MM.1S (cell line): ENCODE measurements around the gene CRY2.

Experiments used
- DNase-seq: peaks from one replicate; pipeline ENCODE4 v3.0.0-alpha.2; 2015
- H2AFZ ChIP-seq: fragments of 300-600 bp; sonication (generic); 2 replicates; pipeline ENCODE4 v1.6.0; 2016; ENCODE audit warnings: antibody characterized with exemption, low read length
- H3F3A ChIP-seq: fragments of 300-600 bp; sonication (generic); 2 replicates; pipeline ENCODE4 v1.6.1; 2016; ENCODE audit warnings: mild to moderate bottlenecking, antibody characterized with exemption, low read length, moderate library complexity, mixed read lengths; ENCODE audit not compliant: insufficient read depth
- H3K27ac ChIP-seq: fragments of 300-600 bp; sonication (generic); 2 replicates; pipeline ENCODE4 v1.5.1; 2016; ENCODE audit warnings: mild to moderate bottlenecking, low read length
- H3K27me3 ChIP-seq: fragments of 300-600 bp; sonication (generic); replicated peaks from 2 replicates; pipeline ENCODE4 v1.6.0; 2016; ENCODE audit warnings: low read length; ENCODE audit not compliant: insufficient read depth
- H3K36me3 ChIP-seq: fragments of 300-600 bp; sonication (generic); replicated peaks from 2 replicates; pipeline ENCODE4 v1.6.1; 2016; ENCODE audit warnings: mild to moderate bottlenecking, low read length, mixed read lengths; ENCODE audit not compliant: insufficient read depth
- H3K4me1 ChIP-seq: fragments of 300-600 bp; sonication (generic); 2 replicates; pipeline ENCODE4 v1.6.1; 2016; ENCODE audit warnings: low read length, mixed read lengths
- H3K4me2 ChIP-seq: fragments of 300-600 bp; sonication (generic); 2 replicates; pipeline ENCODE4 v1.6.0; 2016; ENCODE audit warnings: low read depth, low read length
- H3K4me3 ChIP-seq: fragments of 300-600 bp; sonication (generic); 2 replicates; pipeline ENCODE4 v1.5.1; 2016; ENCODE audit warnings: low read length, mixed read lengths
- H3K79me2 ChIP-seq: fragments of 300-600 bp; sonication (generic); 2 replicates; pipeline ENCODE4 v1.6.1; 2016; ENCODE audit warnings: mixed run types, low read length, mixed read lengths
- H3K9ac ChIP-seq: fragments of 300-600 bp; sonication (generic); 2 replicates; pipeline ENCODE4 v1.6.1; 2016; ENCODE audit warnings: low read length, mixed read lengths
- H3K9me2 ChIP-seq: fragments of 300-600 bp; sonication (generic); replicated peaks from 2 replicates; pipeline ENCODE4 v1.6.1; 2016; ENCODE audit warnings: mild to moderate bottlenecking, low read length, mixed read lengths; ENCODE audit not compliant: insufficient read depth
- H3K9me3 ChIP-seq: fragments of 300-600 bp; sonication (generic); replicated peaks from 2 replicates; pipeline ENCODE4 v1.6.1; 2016; ENCODE audit warnings: mild to moderate bottlenecking, low read length, mixed read lengths; ENCODE audit not compliant: insufficient read depth
- H4K20me1 ChIP-seq: fragments of 300-600 bp; sonication (generic); 2 replicates; pipeline ENCODE4 v1.6.1; 2016; ENCODE audit warnings: mild to moderate bottlenecking, low read length, moderate library complexity, mixed read lengths; ENCODE audit not compliant: insufficient read depth
- CTCF ChIP-seq: fragments of 300-600 bp; sonication (generic); IDR thresholded peaks from 2 replicates; pipeline ENCODE4 v1.5.1; 2016; ENCODE audit warnings: antibody characterized with exemption, low read length, mixed read lengths
- EZH2 ChIP-seq: fragments of 300-600 bp; sonication (generic); optimal IDR thresholded peaks from 2 replicates; pipeline ENCODE3; 2017; ENCODE audit warnings: low read depth, mild to moderate bottlenecking, antibody characterized with exemption, low read length, mixed read lengths
- EZH2phosphoT487 ChIP-seq: fragments of 300-600 bp; sonication (generic); IDR thresholded peaks from 2 replicates; pipeline ENCODE4 v1.6.1; 2018; ENCODE audit warnings: antibody characterized with exemption, low read length

Gene CRY2

DNA sequence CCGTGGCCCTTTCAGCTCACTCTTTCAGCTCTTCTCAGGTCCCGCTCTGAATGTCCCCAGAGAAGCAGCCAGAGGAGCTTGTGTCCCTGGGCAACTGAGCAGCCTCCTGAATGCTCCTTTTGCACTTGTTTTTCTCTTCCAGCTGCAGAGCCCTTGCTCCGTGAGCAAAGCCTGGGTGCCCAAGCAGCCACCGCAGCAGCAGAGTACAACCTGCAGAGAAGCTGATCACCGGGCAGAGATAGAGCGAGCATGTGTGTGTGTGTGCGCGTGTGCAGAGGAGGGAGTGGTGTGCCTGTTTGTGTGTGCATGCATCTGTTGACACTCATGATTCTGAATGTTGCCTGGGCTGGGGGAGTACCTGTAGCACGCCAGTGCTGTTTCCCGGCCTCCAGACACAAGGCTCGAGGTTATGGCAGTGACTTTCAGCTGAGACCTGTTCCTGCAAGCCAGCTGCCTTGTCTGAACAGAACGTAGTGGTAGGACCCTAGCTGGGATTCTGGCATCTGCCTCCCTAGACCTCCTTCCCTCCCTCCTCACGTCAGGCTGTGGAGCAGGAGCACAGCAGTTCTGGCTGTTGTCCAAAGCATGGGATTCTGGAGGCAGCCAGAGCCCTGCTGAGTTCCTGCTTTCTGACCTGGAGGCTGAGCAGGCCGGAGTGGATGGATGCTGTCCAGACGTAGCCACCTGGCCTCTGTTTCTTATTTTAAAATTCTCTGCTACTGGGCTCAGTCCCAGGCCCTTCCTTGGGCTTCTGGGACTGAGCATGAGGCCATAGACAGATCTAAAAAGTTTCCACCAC is 33.7 kb downstream of the CRY2 start:
- H3F3A ChIP-seq: no peaks in the 10 kb centered on the region
- no peaks in the 10 kb centered on the region for H3K36me3 ChIP-seq
- no peaks in the 10 kb centered on the region for H3K9me3 ChIP-seq
- no peaks in the 10 kb centered on the region for H4K20me1 ChIP-seq
- DNase-seq: no peak
- no peaks in the 10 kb centered on the region for H3K27me3 ChIP-seq
- no peak overlapping the region for H2AFZ ChIP-seq
- no peaks in the 10 kb centered on the region for H3K9me2 ChIP-seq
- no peak overlapping the region for H3K9ac ChIP-seq
- H3K79me2 ChIP-seq: no peaks in the 10 kb centered on the region
- no peak overlapping the region for H3K4me3 ChIP-seq
- no peaks in the 10 kb centered on the region for H3K4me1 ChIP-seq
- no peak overlapping the region for H3K4me2 ChIP-seq
- H3K27ac ChIP-seq: no peak overlapping the region
- TF ChIP-seq EZH2: no peak
- TF ChIP-seq CTCF: no peak
- TF ChIP-seq EZH2phosphoT487: no peak

GRCh38 chr11:45881708-45882368 is 34.6 kb downstream of the CRY2 start:
- no peak overlapping the region for H2AFZ ChIP-seq
- no peaks in the 10 kb centered on the region for H3K9me2 ChIP-seq
- DNase-seq: no peak
- no peaks in the 10 kb centered on the region for H4K20me1 ChIP-seq
- no peaks in the 10 kb centered on the region for H3K27me3 ChIP-seq
- H3K9me3 ChIP-seq: no peaks in the 10 kb centered on the region
- H3K79me2 ChIP-seq: no peaks in the 10 kb centered on the region
- no peak overlapping the region for H3K9ac ChIP-seq
- H3K4me2 ChIP-seq: no peak overlapping the region
- no peak overlapping the region for H3K4me3 ChIP-seq
- no peak for TF ChIP-seq CTCF
- TF ChIP-seq EZH2: no peak
- TF ChIP-seq EZH2phosphoT487: no peak
- no peaks in the 10 kb centered on the region for H3K36me3 ChIP-seq
- H3K4me1 ChIP-seq: no peaks in the 10 kb centered on the region
- H3F3A ChIP-seq: no peaks in the 10 kb centered on the region
- no peak overlapping the region for H3K27ac ChIP-seq

DNA sequence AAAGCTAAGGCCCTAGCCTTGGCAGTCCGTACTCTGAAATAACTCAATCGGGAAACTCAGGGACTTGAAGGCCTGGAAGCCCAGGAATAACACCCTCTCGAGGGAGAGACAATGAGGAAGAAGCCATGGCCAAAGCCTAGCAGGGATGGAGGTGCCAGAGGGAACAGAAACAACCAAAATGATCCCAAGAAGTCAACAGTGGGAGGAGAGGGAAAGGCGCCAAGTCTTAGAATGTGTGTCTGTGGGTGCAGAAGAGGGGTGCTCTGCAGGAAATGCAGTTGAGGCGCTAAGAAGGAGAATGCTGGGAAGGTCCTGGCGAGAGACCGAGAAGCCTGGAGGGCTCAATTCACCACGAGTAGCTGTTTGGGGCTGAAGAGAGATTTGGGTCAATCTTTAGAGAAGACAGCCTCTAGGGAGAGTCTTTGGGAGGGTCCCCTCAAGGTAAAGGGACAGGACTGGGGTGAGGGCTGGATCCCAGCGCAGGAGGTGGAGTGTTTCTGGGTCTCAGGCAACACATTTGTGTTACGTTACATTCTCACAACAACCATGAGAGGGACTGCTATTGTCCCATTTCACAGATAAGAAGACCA is 37.4 kb downstream of the CRY2 start:
- Histone ChIP-seq H3K4me3 (no peak overlapping the region), H3K36me3 (no peaks in the 10 kb centered on the region), H3K4me2 (no peak overlapping the region), H3K79me2 (no peaks in the 10 kb centered on the region), H3K27ac (no peak overlapping the region), H4K20me1 (no peaks in the 10 kb centered on the region), H3K9me2 (no peaks in the 10 kb centered on the region), H3K9me3 (no peaks in the 10 kb centered on the region), H2AFZ (no peak overlapping the region), H3K4me1 (no peaks in the 10 kb centered on the region), H3K9ac (no peak overlapping the region), H3K27me3 (no peaks in the 10 kb centered on the region), H3F3A (no peaks in the 10 kb centered on the region)
- no peak for TF ChIP-seq EZH2phosphoT487
- TF ChIP-seq EZH2: no peak
- TF ChIP-seq CTCF: no peak
- no peak for DNase-seq
